ENCODE results near the gene ALOXE3. TPM values are rescaled to one million over a fixed set of nuclear protein-coding genes. Genes with fewer than 3 reads are reported as not detected.
A peak's percentile ranks its signal among the peaks of the same experiment; 100 is the strongest.
"Not testable (repeated sequence)": the region's sequence is repeated elsewhere in the genome, so short reads cannot be mapped to it uniquely, and the experiment has no call there.

ALOXE3 gene
- total and polyA plus RNA-seq, 3 experiments from 2014 or later = not detected

DNA sequence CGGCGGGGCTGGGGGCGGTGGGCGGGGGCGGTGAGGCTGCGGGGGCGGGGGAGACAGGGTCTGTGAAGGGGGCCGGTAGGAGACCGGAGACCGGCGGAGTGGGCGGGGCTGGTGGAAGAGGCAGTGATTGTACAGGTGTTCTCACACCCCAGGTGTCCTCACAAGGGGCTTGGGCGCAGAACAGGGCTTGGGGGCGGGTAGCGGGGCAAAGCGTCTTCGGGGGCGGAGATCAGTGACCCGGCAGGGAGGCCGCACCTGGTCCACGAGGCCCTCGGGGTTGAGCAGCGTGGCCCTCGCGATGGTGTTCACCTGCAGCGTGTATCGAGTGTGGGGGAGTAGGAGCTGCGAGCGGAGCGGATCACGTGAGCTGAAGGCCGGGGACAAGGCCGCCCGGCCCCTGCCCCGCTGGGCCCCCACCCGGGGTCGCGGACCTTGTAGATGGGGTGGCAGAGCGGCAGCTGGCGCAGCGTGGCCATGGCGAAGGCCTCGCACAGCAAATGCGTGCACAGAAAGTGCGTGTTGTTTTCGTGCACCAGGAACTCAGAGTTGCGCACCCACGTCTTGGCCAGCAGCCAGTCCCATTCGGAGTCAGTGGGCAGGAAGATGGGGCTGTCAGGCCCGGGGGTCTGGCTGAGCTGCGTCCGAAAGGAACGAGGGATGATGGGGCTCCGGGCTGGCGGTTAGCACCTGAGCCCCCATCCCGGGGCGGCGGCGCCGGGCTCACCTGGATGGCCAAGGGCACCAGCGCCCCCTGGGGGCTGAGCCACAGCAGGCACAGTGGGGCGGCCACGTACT lies 8.5 kb downstream of the ALOXE3 start:
- peak overlapping the region; percentile 65 for H3K4me3 ChIP-seq (ENCODE audit: low read length)
- H3K36me3 ChIP-seq (ENCODE audit: insufficient read depth, low read length) = no peaks in the 10 kb centered on the region
- DNase-seq = peak; percentile 74 to 86 (median 76)
- H3K36me3 Mint-ChIP-seq = no peaks in the 10 kb centered on the region
- H3K4me1 Mint-ChIP-seq = peaks cover 0 to 5% (median 2%) of the 10 kb centered on the region in 3 donors
- peaks cover 27 to 33% of the 10 kb centered on the region in 2 donors for H3K27me3 Mint-ChIP-seq
- no peaks in the 10 kb centered on the region for H3K9me3 ChIP-seq (ENCODE audit: low read length)
- H3K4me1 ChIP-seq (ENCODE audit: insufficient read depth, low read length) = no peaks in the 10 kb centered on the region
- CTCF ChIA-PET = interaction anchor here (0.7 to 7.1 kb wide), 29 partner anchors 9 to 265 kb away, joined by 3 to 97 read pairs (median 6); partner anchors contain the start of genes ALOX12B, ALOXE3, HES7 and SLC25A35
- H3K27me3 ChIP-seq (ENCODE audit: insufficient read depth, low read length, poor library complexity, severe bottlenecking) = peaks cover 27% of the 10 kb centered on the region
- POLR2A ChIA-PET = interaction anchor here (1.1 to 2.0 kb wide), 3 partner anchors 10 to 50 kb away, joined by 3 to 8 read pairs (median 6); no protein-coding TSS in a partner anchor
- no peak overlapping the region for H3K27ac ChIP-seq (ENCODE audit: low read depth, low read length)
- H3K27ac Mint-ChIP-seq = peak overlapping the region in 1 of 8 donors; percentile 23
- H3K9me3 Mint-ChIP-seq = no peaks in the 10 kb centered on the region
- peak overlapping the region in 5 of 7 donors; percentile 66 to 72 (median 69) for H3K4me3 Mint-ChIP-seq

DNA sequence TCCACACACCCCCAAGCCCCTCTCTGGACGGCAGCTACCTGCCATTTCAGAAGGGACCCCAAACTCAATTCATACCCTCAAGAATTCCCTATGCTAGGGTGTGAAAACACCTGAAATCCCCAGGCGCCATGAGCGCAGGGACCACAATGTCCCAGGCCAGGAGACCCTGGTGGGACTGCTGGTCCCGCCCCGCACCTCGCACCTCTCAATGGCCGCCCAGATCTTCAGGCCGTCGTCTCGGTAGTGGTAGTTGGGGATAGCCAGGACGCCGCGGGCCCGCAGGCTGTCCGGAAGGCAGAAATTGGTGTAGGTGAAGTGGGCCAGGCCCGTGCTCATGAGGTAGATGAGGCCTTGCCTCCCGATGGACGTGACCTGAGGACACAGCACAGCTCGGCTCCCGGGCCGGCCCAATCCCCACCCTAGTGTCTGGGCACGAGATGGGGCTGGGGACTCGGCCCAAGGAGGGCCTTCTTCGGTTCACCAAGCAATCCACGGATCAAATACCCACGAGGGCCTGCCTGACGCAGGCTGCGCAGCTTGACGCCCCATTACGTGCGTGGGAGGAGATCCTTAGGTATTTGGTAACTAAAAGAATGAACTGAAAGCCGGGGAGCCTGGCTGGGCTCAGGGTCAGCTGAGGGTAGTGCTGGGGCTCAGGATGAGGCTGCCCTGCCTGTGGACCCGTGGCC lies 9.2 kb downstream of the ALOXE3 start:
- CTCF ChIA-PET = interaction anchor here (0.7 to 7.1 kb wide), 19 partner anchors 10 to 266 kb away, joined by 3 to 97 read pairs (median 7); partner anchors contain the start of genes ALOX12B and ALOXE3
- Histone ChIP-seq H3K36me3 (ENCODE audit: insufficient read depth, low read length) (no peaks in the 10 kb centered on the region), H3K9me3 (ENCODE audit: low read length) (no peaks in the 10 kb centered on the region)

DNA sequence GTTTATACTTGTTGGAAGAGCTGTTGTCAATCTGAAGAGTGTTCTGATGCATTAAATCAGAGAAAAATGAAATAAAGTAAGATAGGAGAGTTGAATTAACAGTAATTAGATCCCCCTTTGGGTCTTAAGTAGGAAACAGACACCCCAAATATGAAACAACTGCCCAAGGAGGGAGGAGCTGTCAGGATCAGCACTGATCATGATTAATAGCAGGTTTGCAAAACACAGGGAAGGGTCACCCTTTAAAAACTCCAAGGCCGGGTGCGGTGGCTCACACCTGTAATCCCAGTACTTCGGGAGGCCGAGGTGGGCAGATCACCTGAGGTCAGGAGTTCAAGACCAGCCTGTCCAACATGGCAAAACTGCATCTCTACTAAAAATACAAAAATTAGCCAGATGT lies 11.3 kb downstream of the ALOXE3 start:
- H3K9me3 Mint-ChIP-seq; H3K4me3 ChIP-seq (ENCODE audit: low read length); H3K27ac ChIP-seq (ENCODE audit: low read depth, low read length); H3K27ac Mint-ChIP-seq; H3K27me3 ChIP-seq (ENCODE audit: insufficient read depth, low read length, poor library complexity, severe bottlenecking); H3K9me3 ChIP-seq (ENCODE audit: low read length); H3K4me1 ChIP-seq (ENCODE audit: insufficient read depth, low read length); DNase-seq; POLR2A ChIA-PET; H3K4me1 Mint-ChIP-seq; H3K36me3 Mint-ChIP-seq; H3K36me3 ChIP-seq (ENCODE audit: insufficient read depth, low read length): not testable (repeated sequence)
- peaks cover 8 to 12% of the 10 kb centered on the region in 2 donors for H3K27me3 Mint-ChIP-seq
- CTCF ChIA-PET = interaction anchor here (7.1 kb wide), 1 partner anchor 17 kb away, joined by 97 read pairs; the partner anchor contains the start of gene ALOX12B
- peak overlapping the region in 1 of 7 donors; percentile 48 for H3K4me3 Mint-ChIP-seq

More for the DNA sequence above, 9.2 kb downstream of the ALOXE3 start:
- H3K4me1 ChIP-seq (ENCODE audit: insufficient read depth, low read length) = no peaks in the 10 kb centered on the region
- peaks cover 21% of the 10 kb centered on the region for H3K27me3 ChIP-seq (ENCODE audit: insufficient read depth, low read length, poor library complexity, severe bottlenecking)
- no peak overlapping the region for H3K27ac ChIP-seq (ENCODE audit: low read depth, low read length)
- H3K4me3 ChIP-seq (ENCODE audit: low read length) = no peak overlapping the region
- no peak overlapping the region for H3K27ac Mint-ChIP-seq
- no peaks in the 10 kb centered on the region for H3K9me3 Mint-ChIP-seq
- peak overlapping the region in 2 of 7 donors; percentile 28 to 40 for H3K4me3 Mint-ChIP-seq
- DNase-seq = no peak
- H3K27me3 Mint-ChIP-seq = peaks cover 24 to 26% of the 10 kb centered on the region in 2 donors
- POLR2A ChIA-PET = interaction anchor here (0.6 to 2.0 kb wide), 3 partner anchors 10 to 49 kb away, joined by 3 to 8 read pairs (median 3); no protein-coding TSS in a partner anchor
- no peaks in the 10 kb centered on the region for H3K36me3 Mint-ChIP-seq
- peaks cover 0 to 5% (median 2%) of the 10 kb centered on the region in 3 donors for H3K4me1 Mint-ChIP-seq

DNA sequence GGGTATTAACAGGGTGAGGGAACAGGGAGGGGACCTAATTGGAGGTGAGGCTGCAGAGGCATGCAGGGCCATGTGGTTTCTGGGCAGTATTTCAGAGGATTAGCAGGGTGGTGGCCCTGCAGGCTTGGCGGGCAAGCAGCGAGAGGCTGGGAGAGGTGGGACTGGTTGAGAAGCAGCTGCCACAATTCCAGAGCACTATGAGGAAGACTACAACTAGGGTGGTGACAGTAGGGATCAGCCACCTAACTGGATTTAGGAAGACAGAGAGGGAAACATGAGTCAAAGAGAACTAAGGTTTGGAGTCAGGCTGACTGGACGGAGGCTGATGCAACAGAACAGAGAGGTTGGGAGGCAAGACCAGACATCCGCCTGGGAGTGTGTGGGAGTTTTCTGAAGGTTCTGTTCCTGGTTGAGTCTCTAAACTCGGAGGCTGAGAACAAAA lies 12.3 kb downstream of the ALOXE3 start:
- H3K36me3 ChIP-seq (ENCODE audit: insufficient read depth, low read length) = no peaks in the 10 kb centered on the region
- Mint-ChIP-seq H3K27me3 (peaks cover 2 to 8% of the 10 kb centered on the region in 2 donors), H3K4me1 (peaks cover 0 to 5% (median 2%) of the 10 kb centered on the region in 3 donors), H3K27ac (peak overlapping the region in 1 of 8 donors; percentile 8), H3K4me3 (peak overlapping the region in 1 of 7 donors; percentile 37), H3K36me3 (no peaks in the 10 kb centered on the region), H3K9me3 (no peaks in the 10 kb centered on the region)
- H3K4me3 ChIP-seq (ENCODE audit: low read length) = no peak overlapping the region
- ChIA-PET POLR2A (no interaction called here), CTCF (interaction anchor here (0.7 to 3.9 kb wide), 6 partner anchors 11 to 389 kb away, joined by 3 to 16 read pairs (median 6); partner anchors contain the start of gene DNAH2)
- H3K4me1 ChIP-seq (ENCODE audit: insufficient read depth, low read length) = no peaks in the 10 kb centered on the region
- no peak for DNase-seq
- no peaks in the 10 kb centered on the region for H3K27me3 ChIP-seq (ENCODE audit: insufficient read depth, low read length, poor library complexity, severe bottlenecking)
- H3K9me3 ChIP-seq (ENCODE audit: low read length) = no peaks in the 10 kb centered on the region
- H3K27ac ChIP-seq (ENCODE audit: low read depth, low read length) = no peak overlapping the region

DNA sequence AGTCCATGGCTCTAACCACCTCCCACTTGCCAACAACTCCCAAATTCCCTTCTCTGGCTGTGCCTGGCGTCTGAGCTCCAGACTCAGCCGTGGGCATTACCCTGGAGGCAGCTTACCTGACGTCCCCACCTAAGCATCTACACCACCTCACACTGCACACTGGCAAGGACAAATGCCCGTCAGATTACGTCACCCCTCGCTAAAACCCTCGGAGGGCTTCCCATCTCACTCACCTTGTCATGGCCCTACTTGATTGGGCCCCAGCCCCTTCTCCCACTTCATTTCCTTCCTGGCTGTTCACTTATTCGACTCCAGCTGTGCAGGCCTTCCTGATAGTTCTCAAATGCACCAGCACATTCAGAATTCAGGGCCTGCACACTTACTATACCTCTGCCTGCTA lies 13.4 kb downstream of the ALOXE3 start:
- DNase-seq = no peak
- H3K27ac ChIP-seq (ENCODE audit: low read depth, low read length) = no peak overlapping the region
- no peaks in the 10 kb centered on the region for H3K36me3 ChIP-seq (ENCODE audit: insufficient read depth, low read length)
- ChIA-PET CTCF (interaction anchor here (1.4 to 3.9 kb wide), 5 partner anchors 10 to 45 kb away, joined by 3 to 16 read pairs (median 8); no protein-coding TSS in a partner anchor), POLR2A (interaction anchor here (0.7 kb wide), 1 partner anchor 13 kb away, joined by 3 read pairs; the partner anchor contains the start of gene ALOXE3)
- no peaks in the 10 kb centered on the region for H3K27me3 ChIP-seq (ENCODE audit: insufficient read depth, low read length, poor library complexity, severe bottlenecking)
- H3K36me3 Mint-ChIP-seq = no peaks in the 10 kb centered on the region
- no peaks in the 10 kb centered on the region for H3K9me3 ChIP-seq (ENCODE audit: low read length)
- peaks cover 0 to 8% of the 10 kb centered on the region in 2 donors for H3K27me3 Mint-ChIP-seq
- H3K4me1 ChIP-seq (ENCODE audit: insufficient read depth, low read length) = no peaks in the 10 kb centered on the region
- H3K9me3 Mint-ChIP-seq = no peaks in the 10 kb centered on the region
- H3K4me3 Mint-ChIP-seq = no peak overlapping the region
- peak overlapping the region in 1 of 8 donors; percentile 1 for H3K27ac Mint-ChIP-seq
- no peak overlapping the region for H3K4me3 ChIP-seq (ENCODE audit: low read length)
- H3K4me1 Mint-ChIP-seq = no peaks in the 10 kb centered on the region

DNA sequence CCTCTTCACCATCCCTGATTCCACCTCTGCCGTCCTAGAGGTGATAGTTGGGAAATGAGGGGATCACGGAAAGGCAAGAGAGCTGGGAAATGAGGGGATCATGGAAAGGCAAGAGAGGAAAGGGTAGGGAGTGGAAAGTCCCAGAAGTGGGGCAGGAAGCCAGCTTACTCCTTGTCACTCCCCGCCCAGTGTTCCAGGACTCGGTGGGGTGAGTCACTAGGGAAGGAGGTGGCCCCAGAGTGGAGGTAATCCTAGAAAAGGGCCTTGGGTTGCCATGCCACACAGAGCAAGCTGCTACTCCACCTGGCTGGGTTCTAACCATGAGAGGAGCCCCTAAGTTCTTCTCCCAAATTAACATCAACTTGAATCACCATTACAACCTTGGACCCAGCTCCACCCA lies 14.8 kb downstream of the ALOXE3 start:
- H3K27ac ChIP-seq (ENCODE audit: low read depth, low read length) = no peak overlapping the region
- no peak overlapping the region for H3K27ac Mint-ChIP-seq
- ChIA-PET CTCF (interaction anchor here (0.7 to 3.9 kb wide), 4 partner anchors 10 to 30 kb away, joined by 3 to 16 read pairs (median 8); no protein-coding TSS in a partner anchor), POLR2A (no interaction called here)
- H3K9me3 Mint-ChIP-seq = no peaks in the 10 kb centered on the region
- no peak overlapping the region for H3K4me3 ChIP-seq (ENCODE audit: low read length)
- H3K36me3 ChIP-seq (ENCODE audit: insufficient read depth, low read length) = no peaks in the 10 kb centered on the region
- no peak for DNase-seq
- H3K4me1 ChIP-seq (ENCODE audit: insufficient read depth, low read length) = no peaks in the 10 kb centered on the region
- H3K9me3 ChIP-seq (ENCODE audit: low read length) = no peaks in the 10 kb centered on the region
- H3K27me3 ChIP-seq (ENCODE audit: insufficient read depth, low read length, poor library complexity, severe bottlenecking) = no peaks in the 10 kb centered on the region
- H3K36me3 Mint-ChIP-seq = no peaks in the 10 kb centered on the region
- H3K4me3 Mint-ChIP-seq = no peak overlapping the region
- no peaks in the 10 kb centered on the region for H3K4me1 Mint-ChIP-seq
- H3K27me3 Mint-ChIP-seq = peaks cover 0 to 8% of the 10 kb centered on the region in 2 donors

DNA sequence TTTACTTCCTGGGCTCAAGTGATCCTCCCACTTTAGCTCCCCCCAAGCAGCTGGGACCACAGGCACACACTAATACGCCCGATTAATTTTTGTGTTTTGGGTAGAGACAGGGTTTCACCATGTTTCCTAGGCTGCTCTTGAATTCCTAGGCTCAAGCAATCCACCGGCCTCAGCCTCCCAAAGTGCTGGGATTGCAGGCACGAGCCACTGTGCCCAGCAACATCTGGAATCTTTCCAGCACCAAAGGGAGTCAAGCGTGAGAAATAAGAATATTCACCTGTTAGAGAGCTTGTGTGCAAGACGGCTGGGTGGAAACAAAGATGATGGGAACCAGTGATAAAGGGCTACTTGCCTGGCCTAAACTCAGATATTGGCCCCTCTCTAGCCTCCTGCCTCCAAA lies 16.6 kb downstream of the ALOXE3 start:
- POLR2A ChIA-PET = no interaction called here

More for the DNA sequence above, 16.6 kb downstream of the ALOXE3 start:
- Histone ChIP-seq H3K4me1 (ENCODE audit: insufficient read depth, low read length) (no peaks in the 10 kb centered on the region), H3K27me3 (ENCODE audit: insufficient read depth, low read length, poor library complexity, severe bottlenecking) (no peaks in the 10 kb centered on the region), H3K27ac (ENCODE audit: low read depth, low read length) (no peak overlapping the region), H3K4me3 (ENCODE audit: low read length) (no peak overlapping the region), H3K36me3 (ENCODE audit: insufficient read depth, low read length) (no peaks in the 10 kb centered on the region), H3K9me3 (ENCODE audit: low read length) (no peaks in the 10 kb centered on the region)
- Mint-ChIP-seq H3K4me3 (no peak overlapping the region), H3K27ac (no peak overlapping the region), H3K36me3 (no peaks in the 10 kb centered on the region), H3K9me3 (no peaks in the 10 kb centered on the region), H3K4me1 (no peaks in the 10 kb centered on the region), H3K27me3 (peaks cover 3 to 6% of the 10 kb centered on the region in 2 donors)
- DNase-seq = no peak
- CTCF ChIA-PET = interaction anchor here (1.0 to 2.3 kb wide), 8 partner anchors 8 to 42 kb away, joined by 3 to 13 read pairs (median 6); partner anchors contain the start of gene ALOXE3

Data from CD8-positive, alpha-beta memory T cell (primary cell).